Ectodermal cell (in vitro differentiated cells): ENCODE results near the gene C8G.

Experiments used
- H3K27ac ChIP-seq: 2 replicates; pipeline ENCODE4 v1.7.0; 2013; ENCODE audit warnings: mild to moderate bottlenecking, low read depth, low read length; ENCODE audit not compliant: insufficient read depth, poor library complexity, severe bottlenecking
- H3K27me3 ChIP-seq: 2 replicates; pipeline ENCODE4 v1.7.0; 2013; ENCODE audit warnings: mild to moderate bottlenecking, low read length; ENCODE audit not compliant: insufficient read depth, control insufficient read depth, poor library complexity, severe bottlenecking
- H3K36me3 ChIP-seq: one replicate; pipeline ENCODE4 v1.7.0; 2013; ENCODE audit warnings: low read length; ENCODE audit not compliant: control insufficient read depth, insufficient read depth
- H3K4me1 ChIP-seq: one replicate; pipeline ENCODE4 v1.7.0; 2013; ENCODE audit warnings: low read length; ENCODE audit not compliant: control insufficient read depth, insufficient read depth
- H3K4me3 ChIP-seq: 2 replicates; pipeline ENCODE4 v1.7.0; 2013; ENCODE audit warnings: low read depth, low read length, control low read depth; ENCODE audit not compliant: insufficient read depth
- H3K9me3 ChIP-seq: 2 replicates; pipeline ENCODE4 v1.7.0; 2013; ENCODE audit warnings: mild to moderate bottlenecking, low read length, moderate library complexity; ENCODE audit not compliant: control insufficient read depth
- WGBS, 2 experiments: methylation state at CpG; one replicate each; pipeline ENCODE4 v1.1.7; 2013; ENCODE audit warnings: missing lambda C conversion rate in 2 of 2; 5-methylcytosine and 5-hydroxymethylcytosine counted together

Gene C8G

GRCh38 chr9:136992819-136993369, 47.9 kb downstream of the C8G start:
- H3K4me1 ChIP-seq, result peaks cover 22% of the 10 kb centered on the region
- H3K36me3 ChIP-seq, result no peaks in the 10 kb centered on the region
- H3K9me3 ChIP-seq, result no peaks in the 10 kb centered on the region
- no peak overlapping the region for H3K27ac ChIP-seq
- H3K4me3 ChIP-seq, result peak overlapping the region; percentile 78
- peaks cover 38% of the 10 kb centered on the region for H3K27me3 ChIP-seq
- WGBS, 2 experiments, result 43 to 44% methylated on average over 18 of the region's 18 CpGs

- Histone ChIP-seq H3K27me3 (peaks cover 37% of the 10 kb centered on the region), H3K4me1 (peaks cover 22% of the 10 kb centered on the region), H3K27ac (no peak overlapping the region), H3K4me3 (no peak overlapping the region), H3K9me3 (no peaks in the 10 kb centered on the region), H3K36me3 (no peaks in the 10 kb centered on the region)
- 79 to 82% methylated on average over 54 of the region's 54 CpGs for whole genome bisulfite sequencing, 2 experiments
Measured at GRCh38 chr9:136994180-136994887, 49.3 kb downstream of the C8G start.

- Histone ChIP-seq H3K27me3 (peaks cover 37% of the 10 kb centered on the region), H3K27ac (no peak overlapping the region), H3K36me3 (no peaks in the 10 kb centered on the region), H3K4me3 (no peak overlapping the region), H3K9me3 (no peaks in the 10 kb centered on the region), H3K4me1 (peaks cover 22% of the 10 kb centered on the region)
- WGBS, 2 experiments, result 71 to 72% methylated on average over 40 of the region's 40 CpGs
Measured at GRCh38 chr9:136994888-136995230, 49.8 kb downstream of the C8G start.

- Histone ChIP-seq H3K4me3 (no peak overlapping the region), H3K9me3 (no peaks in the 10 kb centered on the region), H3K27me3 (peaks cover 37% of the 10 kb centered on the region), H3K4me1 (peaks cover 22% of the 10 kb centered on the region), H3K36me3 (no peaks in the 10 kb centered on the region), H3K27ac (no peak overlapping the region)
- WGBS, 2 experiments, result 87 to 89% methylated on average over 30 of the region's 30 CpGs
Measured at GRCh38 chr9:136995362-136995761, 50.3 kb downstream of the C8G start.

GRCh38 chr9:136995772-136996311, 50.8 kb downstream of the C8G start:
- H3K27ac ChIP-seq, result no peak overlapping the region

More at GRCh38 chr9:136995772-136996311, 50.8 kb downstream of the C8G start:
- 88 to 91% methylated on average over 12 of the region's 12 CpGs for WGBS, 2 experiments
- H3K36me3 ChIP-seq, result no peaks in the 10 kb centered on the region
- H3K9me3 ChIP-seq, result no peaks in the 10 kb centered on the region
- peaks cover 37% of the 10 kb centered on the region for H3K27me3 ChIP-seq
- peaks cover 22% of the 10 kb centered on the region for H3K4me1 ChIP-seq
- no peak overlapping the region for H3K4me3 ChIP-seq
